Brain pericyte (primary cell): ENCODE measurements around the gene COX17.
A peak's percentile ranks its signal among the peaks of the same experiment; 100 is the strongest.
"Not testable (repeated sequence)": the region's sequence is repeated elsewhere in the genome, so short reads cannot be mapped to it uniquely, and the experiment has no call there.

Source experiments
- DNase-seq: peaks from one replicate; pipeline ENCODE4 v3.0.0-alpha.2; 2012; ENCODE audit warnings: low read depth, low spot score

COX17 gene

GRCh38 chr3:119676771-119677640, at the start of gene COX17:
Gene COX17, minus strand, starts transcription at chr3:119677406. Its CDS starts 96 bp downstream, at chr3:119677310.
- DNase-seq, result peak; percentile 81

- no peak for DNase-seq
Measured at GRCh38 chr3:119726909-119727308, 49.7 kb upstream of the COX17 start.

- DNase-seq, result no peak
Measured at GRCh38 chr3:119723022-119723421, 45.8 kb upstream of the COX17 start.

- DNase-seq, result no peak
Measured at GRCh38 chr3:119717520-119717919, 40.3 kb upstream of the COX17 start.

- DNase-seq, result no peak
Measured at GRCh38 chr3:119716998-119717397, 39.8 kb upstream of the COX17 start.

GRCh38 chr3:119715105-119715504, 37.9 kb upstream of the COX17 start:
- no peak for DNase-seq

- DNase-seq, result no peak
Measured at GRCh38 chr3:119703820-119704531, 26.8 kb upstream of the COX17 start.

GRCh38 chr3:119702530-119703527, 25.6 kb upstream of the COX17 start, which contains the start of gene CFAP91:
Gene CFAP91, plus strand, starts transcription at chr3:119703022. Its CDS starts 77 bp downstream, at chr3:119703099.
- peak; percentile 71 for DNase-seq

- no peak for DNase-seq
Measured at GRCh38 chr3:119700920-119701734, 23.9 kb upstream of the COX17 start.

- DNase-seq, result no peak
Measured at GRCh38 chr3:119700269-119700919, 23.2 kb upstream of the COX17 start.

GRCh38 chr3:119697394-119697793, 20.2 kb upstream of the COX17 start:
- DNase-seq, result no peak

- no peak for DNase-seq
Measured at GRCh38 chr3:119695480-119695879, 18.3 kb upstream of the COX17 start.

- no peak for DNase-seq
Measured at GRCh38 chr3:119690043-119690656, 12.9 kb upstream of the COX17 start.

GRCh38 chr3:119683421-119683820, 6.2 kb upstream of the COX17 start:
- DNase-seq, result no peak

- DNase-seq, result no peak
Measured at GRCh38 chr3:119681279-119681678, 4.1 kb upstream of the COX17 start.

GRCh38 chr3:119679874-119680273, 2.7 kb upstream of the COX17 start:
- DNase-seq, result no peak

- not testable (repeated sequence) for DNase-seq
Measured at GRCh38 chr3:119678209-119678608, 1.0 kb upstream of the COX17 start.

- no peak for DNase-seq
Measured at GRCh38 chr3:119677641-119677934, 382 bp upstream of the COX17 start.

GRCh38 chr3:119676020-119676419, 1.2 kb downstream of the COX17 start:
- no peak for DNase-seq
